Kidney (tissue), 14 donors: ENCODE data around the gene SH3D19. TPM values are rescaled to one million over a fixed set of nuclear protein-coding genes. Genes with fewer than 3 reads are reported as not detected.

ENCODE experiments used
- DNase-seq, 5 donors: peaks; one replicate each; pipeline ENCODE4 v3.0.0-alpha.2; 2013 to 2020
- FAIRE-seq: peaks from 2 replicates; lab custom pipeline; 2012; peaks lifted over from hg19 to GRCh38; lab: Jason Lieb, UNC
- H3K27ac ChIP-seq, 2 donors: one replicate each; pipeline ENCODE4 v1.7.0; 2013; ENCODE audit warnings: low read depth in 2 of 2, low read length in 2 of 2, inconsistent platforms in 1 of 2
- H3K27me3 ChIP-seq: one replicate; pipeline ENCODE4 v1.7.1; 2013; ENCODE audit warnings: low read length, inconsistent platforms; ENCODE audit not compliant: control insufficient read depth, insufficient read depth
- H3K36me3 ChIP-seq, 3 donors: one replicate each; pipeline versions ENCODE4 v1.7.0 to v1.7.1; 2013; ENCODE audit warnings: low read length in 3 of 3, control low read depth in 1 of 3, inconsistent platforms in 1 of 3; ENCODE audit not compliant: insufficient read depth in 3 of 3, control insufficient read depth in 2 of 3
- H3K4me1 ChIP-seq, 3 donors: one replicate each; pipeline versions ENCODE4 v1.7.0 to v1.7.1; 2013; ENCODE audit warnings: low read length in 3 of 3, inconsistent platforms in 1 of 3, low read depth in 1 of 3; ENCODE audit not compliant: control insufficient read depth in 2 of 3, insufficient read depth in 2 of 3
- H3K4me3 ChIP-seq, 3 donors: one replicate each; pipeline versions ENCODE4 v1.7.0 to v1.8.1; 2013; ENCODE audit warnings: low read length in 3 of 3, control low read depth in 1 of 3, inconsistent platforms in 1 of 3
- H3K9ac ChIP-seq, 3 donors: one replicate each; pipeline versions ENCODE4 v1.7.0 to v1.7.1; 2013; ENCODE audit warnings: low read length in 3 of 3, control low read depth in 1 of 3, inconsistent platforms in 1 of 3
- H3K9me3 ChIP-seq, 3 donors: one replicate each; pipeline versions ENCODE4 v1.7.0 to v1.7.1; 2013; ENCODE audit warnings: low read length in 3 of 3, control low read depth in 1 of 3, inconsistent platforms in 1 of 3; ENCODE audit not compliant: control insufficient read depth in 2 of 3, insufficient read depth in 1 of 3
- CTCF ChIP-seq: IDR thresholded peaks from 3 replicates; pipeline ENCODE4 v1.5.1; 2012; ENCODE audit warnings: mild to moderate bottlenecking, moderate library complexity, borderline replicate concordance; ENCODE audit not compliant: insufficient read depth; ENCODE audit errors: extremely low read depth
- intact Hi-C: fragments of 100-400 bp; cut with DNase I; formaldehyde crosslinking; loops from one replicate; pipeline ENCODE4 v1.11.1; 2022
- polyA plus RNA-seq: library from polyadenylated mRNA; stranded (reverse); fragments of 350-450 nt; fragmentation: Illumina TruSeq; extraction: RNeasy Lipid Tissue Mini Kit (QIAGEN cat#74804); gene quantifications from one replicate; pipeline ENCODE4 v1.2.3, GENCODE V29; 2014; ENCODE audit warnings: low read depth, low replicate concordance; ENCODE audit not compliant: insufficient read depth
- total RNA-seq: library from RNA; stranded (reverse); fragmentation: NEBNext Ultra II Directional; extraction: Animal tissue kit (Norgen Biotek cat#: 25700); gene quantifications from one replicate; pipeline ENCODE4 v1.2.1, GENCODE V29; 2021
- donor health status: control.
- donor health status: control.
- donor health status: control.
- donor health status: control.
- donor health status: control.
- donor health status: DM: yes; HTN: yes; CAD: no.
- donor health status: Normal renal cell carcinoma (clear cell type).

Gene SH3D19
- total and polyA plus RNA-seq, 2 donors from 2014 or later, result 13.6 to 36.8 TPM

GRCh38 chr4:151355155-151355554 lies 29.8 kb upstream of the SH3D19 start:
- H3K27ac ChIP-seq, result no peak overlapping the region
- H3K9me3 ChIP-seq, result no peaks in the 10 kb centered on the region
- H3K9ac ChIP-seq, result no peak overlapping the region
- H3K27me3 ChIP-seq, result no peaks in the 10 kb centered on the region
- no peaks in the 10 kb centered on the region for H3K4me1 ChIP-seq
- TF ChIP-seq CTCF, result no peak
- no peak for DNase-seq
- no peak overlapping the region for H3K4me3 ChIP-seq
- FAIRE-seq, result no peak
- intact Hi-C loops, result loop anchor here (10.0 kb wide), 1 partner anchor 230 kb away; no protein-coding TSS in a partner anchor
- no peaks in the 10 kb centered on the region for H3K36me3 ChIP-seq

- FAIRE-seq (no peak), DNase-seq (no peak)
- Histone ChIP-seq H3K36me3 (no peaks in the 10 kb centered on the region), H3K27me3 (no peaks in the 10 kb centered on the region), H3K4me1 (no peaks in the 10 kb centered on the region), H3K27ac (no peak overlapping the region), H3K4me3 (no peak overlapping the region), H3K9ac (no peak overlapping the region), H3K9me3 (no peaks in the 10 kb centered on the region)
- TF ChIP-seq CTCF, result no peak
- intact Hi-C loops, result no loop called here
Measured at GRCh38 chr4:151347490-151348235, 22.3 kb upstream of the SH3D19 start.

- FAIRE-seq (no peak), DNase-seq (no peak)
- H3K36me3 ChIP-seq, result no peaks in the 10 kb centered on the region
- no peak overlapping the region for H3K27ac ChIP-seq
- intact Hi-C loops, result no loop called here
- no peaks in the 10 kb centered on the region for H3K9me3 ChIP-seq
- no peak overlapping the region for H3K4me3 ChIP-seq
- no peak for TF ChIP-seq CTCF
- H3K9ac ChIP-seq, result no peak overlapping the region
- peaks cover 0 to 2% (median 0%) of the 10 kb centered on the region in 3 donors for H3K4me1 ChIP-seq
- no peaks in the 10 kb centered on the region for H3K27me3 ChIP-seq
Measured at GRCh38 chr4:151344948-151345347, 19.5 kb upstream of the SH3D19 start.
